Uterus (tissue), 4 donors: ENCODE measurements around the gene RESP18. TPM values are rescaled to one million over a fixed set of nuclear protein-coding genes. Genes with fewer than 3 reads are reported as not detected.
A peak's percentile ranks its signal among the peaks of the same experiment; 100 is the strongest.

Experiments
- DNase-seq, 2 donors: peaks; one replicate each; pipeline ENCODE4 v3.0.0-alpha.2; 2019 to 2020
- H3K27ac ChIP-seq, 2 donors: fragments of 200-600 bp; sonication (generic); 1 replicate in 1 of 2; 2 replicates in 1 of 2; pipeline ENCODE4 v1.5.1; 2016 to 2018
- H3K27me3 ChIP-seq, 2 donors: fragments of 200-600 bp; sonication (generic); one replicate each; pipeline ENCODE4 v1.5.1; 2018 to 2019; ENCODE audit warnings: control low read depth in 1 of 2
- H3K36me3 ChIP-seq, 2 donors: fragments of 200-600 bp; sonication (generic); one replicate each; pipeline ENCODE4 v1.5.1; 2019; ENCODE audit warnings: control low read depth in 1 of 2
- H3K4me1 ChIP-seq, 2 donors: fragments of 200-600 bp; sonication (generic); one replicate each; pipeline ENCODE4 v1.5.1; 2018 to 2019; ENCODE audit warnings: control low read depth in 1 of 2
- H3K4me3 ChIP-seq, 2 donors: fragments of 200-600 bp; sonication (generic); 1 replicate in 1 of 2; 2 replicates in 1 of 2; pipeline ENCODE4 v1.5.1; 2018 to 2019; ENCODE audit warnings: mild to moderate bottlenecking in 1 of 2
- H3K9me3 ChIP-seq, 2 donors: fragments of 200-600 bp; sonication (generic); one replicate each; pipeline ENCODE4 v1.5.1; 2019; ENCODE audit warnings: control low read depth in 1 of 2
- POLR2A ChIP-seq, 2 donors: fragments of 450-650 bp; IDR thresholded peaks; one replicate each; pipeline ENCODE4 v1.6.1; 2016; ENCODE audit warnings: antibody characterized with exemption in 2 of 2, mild to moderate bottlenecking in 1 of 2, moderate library complexity in 1 of 2
- intact Hi-C: fragments of 100-400 bp; cut with DNase I; formaldehyde crosslinking; loops from one replicate; pipeline ENCODE4 v1.15.1; 2023; ENCODE audit warnings: low total_unique reads
- total RNA-seq, 4 donors: library from RNA; depleted of rRNA in 3 of 4; stranded (reverse); fragments of >200 nt in 3 of 4; gene quantifications; one replicate each; pipeline versions ENCODE4 v1.1.0 to v1.2.4, GENCODE V29; 2014 to 2023
- TF ChIP-seq, protein P1 (sequence below), 4 experiments: fragments of 200-600 bp in 2 of 4; fragments of 450-650 bp in 2 of 4; sonication (generic) in 2 of 4; IDR thresholded peaks; one replicate each; pipeline ENCODE4 v1.5.1; 2016 to 2019; ENCODE audit warnings: antibody characterized with exemption in 4 of 4, mild to moderate bottlenecking in 2 of 4, moderate library complexity in 1 of 4
- donor health status: DM: yes; HTN: yes; CAD: no.

RESP18 gene
- total RNA-seq, 4 donors from 2014 or later, result not detected

DNA sequence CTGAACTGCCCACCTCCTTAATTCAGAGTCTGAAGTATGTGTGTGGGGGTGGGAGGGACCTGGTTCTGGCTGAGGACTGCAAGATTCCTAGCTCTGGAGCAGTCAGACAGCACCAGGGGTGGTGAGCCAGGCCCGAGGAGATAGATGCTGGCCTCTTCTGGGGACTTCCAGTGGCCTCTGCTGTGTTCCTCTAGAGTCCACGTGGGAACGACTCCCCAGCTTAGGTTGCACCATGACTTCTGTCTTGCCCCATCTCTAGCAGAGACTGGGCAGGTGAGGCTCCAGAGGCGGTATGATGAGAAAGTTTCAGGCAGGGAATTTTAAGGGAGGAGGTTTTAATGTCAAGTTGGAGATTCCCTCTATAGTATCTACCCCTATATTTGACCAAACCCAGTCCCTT lies 22.0 kb upstream of the RESP18 start:
- no peak for DNase-seq
- TF ChIP-seq, protein P1, sequence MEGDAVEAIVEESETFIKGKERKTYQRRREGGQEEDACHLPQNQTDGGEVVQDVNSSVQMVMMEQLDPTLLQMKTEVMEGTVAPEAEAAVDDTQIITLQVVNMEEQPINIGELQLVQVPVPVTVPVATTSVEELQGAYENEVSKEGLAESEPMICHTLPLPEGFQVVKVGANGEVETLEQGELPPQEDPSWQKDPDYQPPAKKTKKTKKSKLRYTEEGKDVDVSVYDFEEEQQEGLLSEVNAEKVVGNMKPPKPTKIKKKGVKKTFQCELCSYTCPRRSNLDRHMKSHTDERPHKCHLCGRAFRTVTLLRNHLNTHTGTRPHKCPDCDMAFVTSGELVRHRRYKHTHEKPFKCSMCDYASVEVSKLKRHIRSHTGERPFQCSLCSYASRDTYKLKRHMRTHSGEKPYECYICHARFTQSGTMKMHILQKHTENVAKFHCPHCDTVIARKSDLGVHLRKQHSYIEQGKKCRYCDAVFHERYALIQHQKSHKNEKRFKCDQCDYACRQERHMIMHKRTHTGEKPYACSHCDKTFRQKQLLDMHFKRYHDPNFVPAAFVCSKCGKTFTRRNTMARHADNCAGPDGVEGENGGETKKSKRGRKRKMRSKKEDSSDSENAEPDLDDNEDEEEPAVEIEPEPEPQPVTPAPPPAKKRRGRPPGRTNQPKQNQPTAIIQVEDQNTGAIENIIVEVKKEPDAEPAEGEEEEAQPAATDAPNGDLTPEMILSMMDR (IDR thresholded peaks at IDR 0.05), result no peak
- no peak for TF ChIP-seq POLR2A (IDR thresholded peaks at IDR 0.05)
- peaks cover 0 to 25% of the 10 kb centered on the region in 2 donors for H3K27me3 ChIP-seq

DNA sequence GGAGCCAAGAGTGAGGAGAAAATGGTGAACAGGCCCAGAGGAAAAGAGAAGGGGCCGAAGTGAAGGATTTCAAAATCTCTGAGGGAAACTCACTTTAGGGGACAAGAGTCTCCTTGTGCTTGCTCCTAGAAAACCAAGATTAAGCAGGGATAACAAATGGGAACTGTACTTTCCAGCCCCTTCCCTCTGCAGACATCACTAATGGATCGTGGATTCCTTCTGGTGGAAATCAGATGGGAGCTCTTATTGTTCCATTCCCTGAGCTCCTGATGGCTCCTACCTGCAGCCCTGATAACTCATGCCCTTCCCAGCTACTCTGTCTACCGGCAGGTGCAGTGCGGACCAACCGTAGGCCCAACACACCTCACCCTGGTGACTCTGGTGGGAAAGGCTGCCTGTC lies 20.6 kb upstream of the RESP18 start:
- peaks cover 0 to under 1% of the 10 kb centered on the region in 2 donors for H3K4me1 ChIP-seq
- TF ChIP-seq POLR2A (IDR thresholded peaks at IDR 0.05), result no peak
- TF ChIP-seq, protein P1 (IDR thresholded peaks at IDR 0.05), result no peak
- intact Hi-C loops, result no loop called here
- peaks cover 0 to 20% of the 10 kb centered on the region in 2 donors for H3K27me3 ChIP-seq
- H3K27ac ChIP-seq, result no peak overlapping the region
- DNase-seq, result no peak
- H3K36me3 ChIP-seq, result no peaks in the 10 kb centered on the region
- no peak overlapping the region for H3K4me3 ChIP-seq
- H3K9me3 ChIP-seq, result no peaks in the 10 kb centered on the region

More for the DNA sequence above, 22.0 kb upstream of the RESP18 start:
- Histone ChIP-seq H3K9me3 (no peaks in the 10 kb centered on the region), H3K4me1 (peaks cover 0 to 6% of the 10 kb centered on the region in 2 donors), H3K27ac (no peak overlapping the region), H3K4me3 (no peak overlapping the region), H3K36me3 (no peaks in the 10 kb centered on the region)
- intact Hi-C loops, result no loop called here

DNA sequence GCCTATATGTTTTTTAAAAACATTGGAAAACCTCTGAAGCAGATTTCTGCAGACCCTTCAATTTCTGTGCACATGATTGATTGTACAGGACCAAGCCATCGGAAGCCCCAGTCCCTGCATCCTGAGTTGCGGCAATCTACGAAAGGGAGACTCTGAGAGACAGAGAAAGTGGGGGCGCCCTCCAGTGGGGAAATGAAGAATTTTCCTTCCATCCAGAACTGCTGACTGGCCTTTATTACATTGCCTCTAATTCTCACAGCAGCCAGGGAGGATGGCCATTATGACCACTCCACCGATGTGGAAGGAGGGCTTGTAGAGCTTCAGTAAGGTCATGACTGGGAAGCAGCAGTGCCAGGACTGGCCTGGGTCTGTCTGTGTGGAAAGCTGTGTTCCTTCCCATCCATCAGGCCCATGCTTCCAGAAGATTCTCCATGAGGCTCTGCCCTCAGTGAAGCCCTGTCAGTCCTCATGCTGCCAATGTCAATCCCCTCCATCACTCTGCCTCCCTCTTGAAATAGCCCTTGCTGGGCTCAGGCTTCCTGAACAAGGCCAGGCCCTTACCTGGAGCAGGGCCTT lies 20.0 kb upstream of the RESP18 start:
- DNase-seq, result no peak
- no peak for TF ChIP-seq POLR2A (IDR thresholded peaks at IDR 0.05)
- TF ChIP-seq, protein P1 (IDR thresholded peaks at IDR 0.05), result peak in 1 of 4 experiments; percentile 8
- Histone ChIP-seq H3K27ac (no peak overlapping the region), H3K9me3 (no peaks in the 10 kb centered on the region), H3K4me1 (no peaks in the 10 kb centered on the region), H3K36me3 (no peaks in the 10 kb centered on the region), H3K4me3 (no peak overlapping the region), H3K27me3 (peaks cover 0 to 17% of the 10 kb centered on the region in 2 donors)
- intact Hi-C loops, result no loop called here

DNA sequence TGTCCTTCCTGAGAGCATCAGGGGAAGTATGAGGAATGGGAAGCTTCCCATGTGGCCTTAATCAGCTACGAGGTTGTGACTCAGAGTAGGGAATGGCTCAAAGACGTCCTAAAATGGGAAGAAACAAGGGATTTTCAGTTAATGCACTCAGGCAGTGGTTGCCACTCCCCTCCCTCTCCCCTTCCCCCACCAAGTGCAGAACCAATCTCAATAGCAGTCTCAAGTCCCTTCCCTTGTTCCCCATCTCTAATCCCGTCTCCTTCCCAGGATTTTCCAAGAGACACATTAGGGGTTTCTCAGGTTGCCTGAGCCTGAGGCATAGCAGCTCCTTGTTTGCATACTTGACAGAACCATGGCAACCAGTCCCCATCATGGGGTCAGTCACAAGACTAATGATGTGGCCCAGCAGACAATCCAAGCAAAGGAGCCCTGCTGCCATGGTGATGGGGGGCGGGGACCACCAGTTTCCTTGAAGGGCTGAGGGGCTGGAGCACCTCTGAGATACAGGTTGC lies 18.2 kb upstream of the RESP18 start:
- TF ChIP-seq, protein P1 (IDR thresholded peaks at IDR 0.05), result no peak
- TF ChIP-seq POLR2A (IDR thresholded peaks at IDR 0.05), result no peak
- H3K27ac ChIP-seq, result no peak overlapping the region
- H3K4me3 ChIP-seq, result no peak overlapping the region
- intact Hi-C loops, result no loop called here
- no peaks in the 10 kb centered on the region for H3K9me3 ChIP-seq
- H3K4me1 ChIP-seq, result no peaks in the 10 kb centered on the region
- peaks cover 0 to 4% of the 10 kb centered on the region in 2 donors for H3K27me3 ChIP-seq
- no peak for DNase-seq
- H3K36me3 ChIP-seq, result no peaks in the 10 kb centered on the region

DNA sequence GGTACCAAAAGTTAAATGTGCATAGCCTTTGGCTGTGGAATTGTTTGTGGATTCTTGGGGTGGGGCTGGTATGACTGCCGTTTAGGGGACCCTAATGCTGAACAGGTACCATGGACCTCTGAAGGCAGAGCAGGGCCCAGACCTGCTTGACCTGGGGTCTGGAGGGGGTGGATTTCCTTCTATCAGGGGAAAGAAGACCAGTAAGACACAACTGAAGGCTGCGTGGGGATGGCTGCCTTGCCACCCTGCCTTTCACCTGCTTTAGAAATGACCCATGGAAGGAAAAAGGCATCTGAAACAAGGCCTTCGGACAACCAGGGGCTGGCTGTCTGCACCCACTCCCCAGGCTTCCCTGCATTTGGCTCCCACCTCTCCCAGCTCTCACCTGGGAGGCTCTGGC lies 17.7 kb upstream of the RESP18 start:
- Histone ChIP-seq H3K4me1 (no peaks in the 10 kb centered on the region), H3K27ac (no peak overlapping the region), H3K27me3 (no peaks in the 10 kb centered on the region), H3K4me3 (no peak overlapping the region), H3K36me3 (no peaks in the 10 kb centered on the region), H3K9me3 (no peaks in the 10 kb centered on the region)
- intact Hi-C loops, result no loop called here
- no peak for DNase-seq
- TF ChIP-seq, protein P1 (IDR thresholded peaks at IDR 0.05), result no peak
- TF ChIP-seq POLR2A (IDR thresholded peaks at IDR 0.05), result no peak
